Measurements from ENCODE around the gene PODXL2. TPM values are rescaled to one million over a fixed set of nuclear protein-coding genes. Genes with fewer than 3 reads are reported as not detected.

The PODXL2 gene
- total and polyA plus RNA-seq, 2 of the 8 experiments (the other 6 are each of a cell fraction or from before 2014, with no cell fraction given) = 27.6 to 31.6 TPM

DNA sequence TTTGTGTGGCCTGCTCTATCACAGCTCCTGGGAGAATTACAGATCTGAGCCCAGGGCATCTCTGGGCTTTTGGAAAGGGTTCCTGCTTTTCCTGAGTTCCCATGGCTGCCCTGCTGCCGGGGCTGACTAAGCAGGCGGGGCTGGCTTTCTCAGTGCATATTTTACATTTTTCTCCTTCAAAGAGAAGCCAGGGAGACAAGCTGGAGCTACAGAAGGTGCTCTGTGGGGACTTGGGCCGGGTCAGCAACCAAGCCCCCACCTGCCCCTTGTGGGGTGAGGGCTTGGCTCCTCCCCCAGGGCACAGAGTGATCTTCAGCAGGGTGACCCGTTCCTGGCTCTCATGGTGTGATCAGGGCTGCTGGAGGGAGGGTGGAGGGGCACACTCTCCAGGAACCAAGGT, 61.1 kb downstream of the PODXL2 start:
- H3K23ac ChIP-seq (ENCODE audit: insufficient read length) = no peak overlapping the region
- no peaks in the 10 kb centered on the region for H4K20me1 ChIP-seq (replicated peaks in 1 of 2; ENCODE audit: control insufficient read depth in 1 of 2, insufficient read depth in 2 of 2, low read length in 2 of 2)
- no peak overlapping the region for H2BK12ac ChIP-seq (ENCODE audit: low read depth, low read length)
- H3K36me3 ChIP-seq (ENCODE audit: control insufficient read depth in 2 of 4, insufficient read depth in 4 of 4, low read length in 3 of 4) = no peaks in the 10 kb centered on the region
- peaks cover 0 to 22% (median 5%) of the 10 kb centered on the region in 4 experiments; a peak in 6 of 7 replicates for H3K4me1 ChIP-seq (replicated peaks in 1 of 4; ENCODE audit: control insufficient read depth in 3 of 4, insufficient read depth in 4 of 4, low read length in 3 of 4)
- no peaks in the 10 kb centered on the region for H3K79me2 ChIP-seq (ENCODE audit: control insufficient read depth in 1 of 2, insufficient read depth in 2 of 2, low read length in 2 of 2)
- H4K5ac ChIP-seq (ENCODE audit: insufficient read length, low read depth, low read length) = no peak overlapping the region
- H3K9ac ChIP-seq (replicated peaks in 1 of 4; ENCODE audit: extremely low read depth in 1 of 4, low read depth in 3 of 4, low read length in 3 of 4) = no peak overlapping the region
- POLR2A ChIA-PET (ENCODE audit: partially characterized antibody) = no interaction called here
- WGBS, 2 experiments (ENCODE audit: extremely low coverage in 1 of 2, insufficient coverage in 1 of 2, insufficient read length in 1 of 2, insufficient replicate concordance in 2 of 2, low coverage in 1 of 2, low lambda C conversion rate in 2 of 2, missing lambda C conversion rate in 1 of 2) = 79% methylated on average over 4 of the region's 4 CpGs; no CpG with 5 or more reads in 1 of the 2 experiments
- peak overlapping the region; percentile 22; the same call in 1 of the 2 replicates for H4K8ac ChIP-seq (ENCODE audit: extremely low read depth, insufficient read depth, low read length)
- H2AFZ ChIP-seq (ENCODE audit: low read length) = 0 out of 2 replicates have a peak overlapping the region, but pooled peaks have one; percentile 38
- no peak for FAIRE-seq
- no peak overlapping the region for H2BK120ac ChIP-seq (replicated peaks; ENCODE audit: low read depth, low read length)
- no peak overlapping the region for H2BK5ac ChIP-seq (ENCODE audit: low read depth, low read length)
- peaks cover 16% of the 10 kb centered on the region; the same call in 1 of the 2 replicates for H3K23me2 ChIP-seq (ENCODE audit: low read depth, low read length)
- H3K14ac ChIP-seq (ENCODE audit: insufficient read length) = no peak overlapping the region
- no peak overlapping the region for H3K4ac ChIP-seq (replicated peaks; ENCODE audit: insufficient read length, low read depth, low read length)
- TF ChIP-seq EP300 (IDR thresholded peaks at IDR 0.05; ENCODE audit: borderline replicate concordance in 1 of 2, low read depth in 2 of 2, low read length in 2 of 2) (no peak), GTF2F1 (IDR thresholded peaks at IDR 0.05; ENCODE audit: borderline replicate concordance, low read depth, low read length) (no peak), CTBP2 (IDR thresholded peaks at IDR 0.05; ENCODE audit: borderline replicate concordance, insufficient read depth, insufficient read length, low read length) (no peak), BACH1 (IDR thresholded peaks at IDR 0.05; ENCODE audit: low read length) (no peak), POLR2A (IDR thresholded peaks at IDR 0.05; ENCODE audit: control extremely low read depth in 1 of 2, low read depth in 2 of 2, low read length in 2 of 2) (no peak), HDAC6 (IDR thresholded peaks at IDR 0.05; ENCODE audit: low read depth, low read length) (no peak), NANOG (IDR thresholded peaks at IDR 0.05; ENCODE audit: insufficient read depth, low read depth, low read length, poor library complexity, severe bottlenecking) (no peak)
- no peak overlapping the region for H3K4me2 ChIP-seq (ENCODE audit: insufficient read depth in 1 of 2, low read depth in 2 of 2, low read length in 2 of 2)
- CTCF ChIA-PET (ENCODE audit: partially characterized antibody) = interaction anchor here (0.8 to 12.8 kb wide), 17 partner anchors 9 to 281 kb away, joined by 3 to 172 read pairs (median 5); no protein-coding TSS in a partner anchor
- peak overlapping the region; percentile 7; the same call in 1 of the 2 replicates for H3K18ac ChIP-seq (ENCODE audit: extremely low read depth, low read length)
- no peak overlapping the region; a peak in 1 of 8 replicates for H3K4me3 ChIP-seq (ENCODE audit: extremely low read depth in 1 of 4, insufficient read depth in 2 of 4, low read depth in 3 of 4, low read length in 4 of 4)
- H3K27ac ChIP-seq (ENCODE audit: low read depth, low read length) = no peak overlapping the region
- no peak overlapping the region for H2BK20ac ChIP-seq (ENCODE audit: low read length)
- no peak overlapping the region for H2AK5ac ChIP-seq (ENCODE audit: low read depth, low read length)
- DNase-seq (ENCODE audit: low read depth in 1 of 2, low spot score in 2 of 2) = no peak
- H3K27me3 ChIP-seq (replicated peaks in 1 of 4; ENCODE audit: control insufficient read depth in 3 of 4, extremely low read depth in 1 of 4, insufficient read depth in 3 of 4, low read length in 3 of 4) = no peaks in the 10 kb centered on the region
- H2BK15ac ChIP-seq (ENCODE audit: low read length) = peak overlapping the region; percentile 53; the same call in 1 of the 2 replicates
- no peaks in the 10 kb centered on the region for H3K79me1 ChIP-seq (ENCODE audit: low read depth, low read length)
- H4K91ac ChIP-seq (replicated peaks; ENCODE audit: insufficient read length, low read length) = no peak overlapping the region
- no peak overlapping the region for H3K56ac ChIP-seq (replicated peaks; ENCODE audit: insufficient read length, low read depth, low read length)
- no peaks in the 10 kb centered on the region for H3K9me3 ChIP-seq (ENCODE audit: insufficient read depth in 2 of 2, low read depth in 1 of 2, low read length in 1 of 2)

All from H1 (cell line).